Body of pancreas (tissue), 4 donors: ENCODE data around the gene MROH7. TPM values are rescaled to one million over a fixed set of nuclear protein-coding genes. Genes with fewer than 3 reads are reported as not detected.

ENCODE experiments used
- ATAC-seq: fragments of 150-250 bp; one replicate; pipeline ENCODE4 v1.9.1; 2016
- DNase-seq, 4 donors: peaks; one replicate each; pipeline ENCODE4 v3.0.0-alpha.2; 2019
- H3K27ac ChIP-seq, 4 donors: fragments of 200-600 bp; sonication (generic); 1 replicate in 3 of 4; 2 replicates in 1 of 4; pipeline versions ENCODE4 v1.5.1 to v1.6.1; 2016 to 2019; ENCODE audit warnings: mild to moderate bottlenecking in 1 of 4, mixed read lengths in 1 of 4, moderate library complexity in 1 of 4
- H3K27me3 ChIP-seq, 2 donors: fragments of 200-600 bp; sonication (generic); one replicate each; pipeline ENCODE4 v1.6.0; 2016; ENCODE audit warnings: mild to moderate bottlenecking in 1 of 2
- H3K36me3 ChIP-seq, 2 donors: fragments of 200-600 bp; sonication (generic); replicated peaks in 1 of 2; 2 replicates each; pipeline ENCODE4 v1.5.1; 2016; ENCODE audit warnings: low read depth in 2 of 2; ENCODE audit not compliant: insufficient read depth in 1 of 2
- H3K4me1 ChIP-seq: fragments of 200-600 bp; sonication (generic); one replicate; pipeline ENCODE4 v1.6.0; 2016
- H3K4me3 ChIP-seq, 2 donors: fragments of 200-600 bp; sonication (generic); 1 replicate in 1 of 2; 2 replicates in 1 of 2; pipeline ENCODE4 v1.5.1; 2016 to 2019
- H3K9me3 ChIP-seq, 3 donors: fragments of 200-600 bp; sonication (generic); 1 replicate in 2 of 3; 2 replicates in 1 of 3; pipeline ENCODE4 v1.5.1; 2016
- POLR2A ChIP-seq, 3 donors: fragments of 450-650 bp; IDR thresholded peaks; one replicate each; pipeline ENCODE4 v1.6.1; 2016; ENCODE audit warnings: antibody characterized with exemption in 3 of 3, mild to moderate bottlenecking in 2 of 3
- WGBS, 2 donors: methylation state at CpG; one replicate each; pipeline ENCODE4 v1.1.5; 2017; 5-methylcytosine and 5-hydroxymethylcytosine counted together
- intact Hi-C: fragments of 100-400 bp; cut with DNase I; formaldehyde crosslinking; loops from one replicate; pipeline ENCODE4 v1.15.1; 2023
- total RNA-seq, 2 donors: library from RNA; depleted of rRNA; stranded (reverse); fragments of >200 nt; gene quantifications; one replicate each; pipeline ENCODE4 v1.1.0, GENCODE V29; 2016
- TF ChIP-seq, protein P1 (sequence below), 7 experiments: fragments of 450-650 bp in 4 of 7; fragments of 200-600 bp in 3 of 7; sonication (generic) in 3 of 7; IDR thresholded peaks; one replicate each; pipeline ENCODE4 v1.5.1; 2016 to 2019; ENCODE audit warnings: antibody characterized with exemption in 7 of 7

The MROH7 gene
- total RNA-seq, 2 donors from 2014 or later: 0.66 to 2.6 TPM

DNA sequence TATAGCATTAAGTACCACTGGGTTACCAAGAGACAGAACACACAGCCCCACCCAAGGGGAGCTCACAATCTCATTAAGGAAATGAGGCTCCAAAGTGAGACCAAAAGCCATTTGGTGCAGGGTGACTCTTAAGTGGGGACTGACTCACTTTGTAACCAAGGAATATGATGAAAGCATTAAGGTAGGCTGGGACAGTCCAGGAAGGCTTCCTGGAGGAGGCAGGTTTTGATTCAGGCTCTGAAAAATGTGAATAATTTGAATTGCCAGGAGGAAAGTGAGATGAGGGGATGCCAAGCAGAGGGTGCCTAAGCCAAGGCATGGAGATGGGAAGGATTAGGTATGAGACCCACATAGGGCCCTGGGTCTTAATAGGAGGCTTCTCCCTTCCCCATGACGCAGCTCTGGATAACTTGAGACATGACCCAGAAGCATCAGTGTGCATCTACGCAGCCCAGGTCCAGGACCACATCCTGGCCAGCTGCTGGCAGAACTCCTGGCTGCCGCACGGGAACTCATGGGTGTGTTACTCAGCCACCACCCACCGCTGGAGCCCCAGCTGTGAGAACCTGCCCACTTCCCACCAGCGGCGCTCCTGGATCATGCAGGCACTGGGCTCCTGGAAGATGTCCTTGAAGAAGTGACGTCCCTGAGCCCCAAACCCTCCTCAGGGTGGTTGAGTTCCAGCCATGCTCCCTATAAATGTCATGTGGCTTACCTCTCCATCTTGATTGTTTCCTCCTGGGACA, 68.1 kb downstream of the MROH7 start:
- Histone ChIP-seq H3K36me3 (no peaks in the 10 kb centered on the region), H3K27ac (no peak overlapping the region), H3K9me3 (no peaks in the 10 kb centered on the region), H3K4me1 (no peaks in the 10 kb centered on the region), H3K4me3 (no peak overlapping the region), H3K27me3 (no peaks in the 10 kb centered on the region)
- WGBS, 2 donors: 55 to 60% methylated on average over 2 to 8 of the region's 8 CpGs
- no peak for DNase-seq
- no peak for ATAC-seq
- intact Hi-C loops: no loop called here
- no peak for TF ChIP-seq POLR2A (IDR thresholded peaks at IDR 0.05)
- TF ChIP-seq, protein P1, sequence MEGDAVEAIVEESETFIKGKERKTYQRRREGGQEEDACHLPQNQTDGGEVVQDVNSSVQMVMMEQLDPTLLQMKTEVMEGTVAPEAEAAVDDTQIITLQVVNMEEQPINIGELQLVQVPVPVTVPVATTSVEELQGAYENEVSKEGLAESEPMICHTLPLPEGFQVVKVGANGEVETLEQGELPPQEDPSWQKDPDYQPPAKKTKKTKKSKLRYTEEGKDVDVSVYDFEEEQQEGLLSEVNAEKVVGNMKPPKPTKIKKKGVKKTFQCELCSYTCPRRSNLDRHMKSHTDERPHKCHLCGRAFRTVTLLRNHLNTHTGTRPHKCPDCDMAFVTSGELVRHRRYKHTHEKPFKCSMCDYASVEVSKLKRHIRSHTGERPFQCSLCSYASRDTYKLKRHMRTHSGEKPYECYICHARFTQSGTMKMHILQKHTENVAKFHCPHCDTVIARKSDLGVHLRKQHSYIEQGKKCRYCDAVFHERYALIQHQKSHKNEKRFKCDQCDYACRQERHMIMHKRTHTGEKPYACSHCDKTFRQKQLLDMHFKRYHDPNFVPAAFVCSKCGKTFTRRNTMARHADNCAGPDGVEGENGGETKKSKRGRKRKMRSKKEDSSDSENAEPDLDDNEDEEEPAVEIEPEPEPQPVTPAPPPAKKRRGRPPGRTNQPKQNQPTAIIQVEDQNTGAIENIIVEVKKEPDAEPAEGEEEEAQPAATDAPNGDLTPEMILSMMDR (IDR thresholded peaks at IDR 0.05): no peak

DNA sequence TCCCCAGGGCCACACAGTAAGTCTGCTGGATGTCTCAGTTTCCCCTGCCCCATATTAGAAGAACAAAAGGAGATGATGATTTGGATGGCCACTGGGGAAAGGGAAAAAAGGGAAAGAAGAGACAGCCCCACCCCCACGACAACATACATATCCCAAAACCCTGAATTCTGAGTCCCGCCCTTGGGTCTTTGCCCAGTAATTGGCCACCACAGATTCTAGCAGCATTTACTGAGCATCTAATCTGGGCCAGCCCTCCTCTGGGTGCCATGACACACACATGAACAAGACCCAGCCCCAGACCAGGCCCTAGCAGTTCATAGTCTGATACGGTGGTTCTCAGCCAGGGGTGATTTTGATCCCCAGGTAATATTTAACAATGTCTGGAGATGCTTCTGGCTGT, 68.8 kb downstream of the MROH7 start:
- no peak for DNase-seq
- intact Hi-C loops: no loop called here
- TF ChIP-seq, protein P1 (IDR thresholded peaks at IDR 0.05): no peak
- TF ChIP-seq POLR2A (IDR thresholded peaks at IDR 0.05): no peak
- 55 to 60% methylated on average over 3 of the region's 3 CpGs for WGBS, 2 donors
- Histone ChIP-seq H3K4me1 (peaks cover 5% of the 10 kb centered on the region), H3K4me3 (no peak overlapping the region), H3K27me3 (no peaks in the 10 kb centered on the region), H3K9me3 (no peaks in the 10 kb centered on the region), H3K36me3 (no peaks in the 10 kb centered on the region), H3K27ac (no peak overlapping the region)
- no peak for ATAC-seq

DNA sequence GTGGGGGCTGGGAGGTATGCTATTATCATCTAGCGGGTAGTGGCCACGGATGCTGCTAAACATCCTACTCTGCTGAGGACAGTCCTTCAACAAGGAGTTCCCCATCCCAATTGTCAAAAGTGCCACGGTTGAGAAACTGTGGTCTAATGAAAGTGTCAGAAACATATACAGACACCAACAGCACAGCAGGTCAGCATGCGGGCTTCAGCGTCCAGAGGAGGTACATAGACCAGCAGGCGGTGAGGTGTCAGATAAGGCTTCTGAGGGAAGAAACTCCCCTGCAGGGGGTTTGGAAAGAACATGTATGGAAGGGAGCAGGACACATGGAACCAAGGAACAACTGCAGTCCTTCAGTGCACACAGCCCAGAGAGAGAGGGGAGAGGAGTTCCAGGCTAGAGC, 69.3 kb downstream of the MROH7 start:
- Histone ChIP-seq H3K4me3 (no peak overlapping the region), H3K27ac (no peak overlapping the region), H3K4me1 (peaks cover 6% of the 10 kb centered on the region), H3K9me3 (no peaks in the 10 kb centered on the region), H3K36me3 (no peaks in the 10 kb centered on the region), H3K27me3 (no peaks in the 10 kb centered on the region)
- TF ChIP-seq, protein P1 (IDR thresholded peaks at IDR 0.05): no peak
- TF ChIP-seq POLR2A (IDR thresholded peaks at IDR 0.05): no peak
- 68 to 83% methylated on average over 5 to 6 of the region's 6 CpGs for WGBS, 2 donors
- no peak for DNase-seq
- intact Hi-C loops: no loop called here
- ATAC-seq: no peak

DNA sequence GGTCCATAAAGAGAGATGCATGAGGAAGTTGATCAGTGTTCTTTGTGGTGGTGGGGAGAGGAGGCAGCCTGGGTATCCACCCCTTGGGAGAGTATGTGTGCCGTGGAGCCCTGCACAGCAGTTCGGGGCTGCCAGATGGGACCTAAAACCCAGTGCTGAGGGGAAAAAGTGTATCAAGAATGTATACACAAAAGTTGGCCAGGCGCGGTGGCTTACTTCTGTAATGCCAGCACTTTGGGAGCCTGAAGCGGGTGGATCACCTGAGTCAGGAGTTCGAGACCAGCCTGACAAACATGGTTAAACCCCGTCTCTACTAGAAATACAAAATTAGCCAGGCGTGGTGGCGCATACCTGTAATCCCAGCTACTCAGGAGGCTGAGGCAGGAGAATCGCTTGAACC, 70.0 kb downstream of the MROH7 start:
- DNase-seq: no peak
- WGBS, 2 donors: 81 to 84% methylated on average over 10 of the region's 10 CpGs
- intact Hi-C loops: no loop called here

More for the DNA sequence above, 70.0 kb downstream of the MROH7 start:
- TF ChIP-seq, protein P1 (IDR thresholded peaks at IDR 0.05): no peak
- no peak for TF ChIP-seq POLR2A (IDR thresholded peaks at IDR 0.05)
- no peaks in the 10 kb centered on the region for H3K9me3 ChIP-seq
- peaks cover 11% of the 10 kb centered on the region for H3K4me1 ChIP-seq
- ATAC-seq: no peak
- no peak overlapping the region for H3K27ac ChIP-seq
- no peaks in the 10 kb centered on the region for H3K36me3 ChIP-seq
- no peak overlapping the region for H3K4me3 ChIP-seq
- H3K27me3 ChIP-seq: no peaks in the 10 kb centered on the region
